ENCODE results near the gene CRYBB1.

The CRYBB1 gene

GRCh38 chr22:26585104-26585790 lies 32.6 kb downstream of the CRYBB1 start:
- no peak overlapping the region for H3K4me3 ChIP-seq (ENCODE audit: low read depth, low read length)
- DNase-seq (ENCODE audit: low read depth): peak; percentile 39

- no peak for DNase-seq (ENCODE audit: low read depth)
- H3K4me3 ChIP-seq (ENCODE audit: low read depth, low read length): no peak overlapping the region
These were observed 33.8 kb downstream of the CRYBB1 start for GRCh38 chr22:26584010-26584409.

GRCh38 chr22:26581633-26582168 lies 36.1 kb downstream of the CRYBB1 start:
- no peak overlapping the region for H3K4me3 ChIP-seq (ENCODE audit: low read depth, low read length)
- no peak for DNase-seq (ENCODE audit: low read depth)

- DNase-seq (ENCODE audit: low read depth): no peak
These were observed 36.8 kb downstream of the CRYBB1 start for GRCh38 chr22:26581026-26581425.

GRCh38 chr22:26580240-26580962 lies 37.4 kb downstream of the CRYBB1 start:
- no peak overlapping the region for H3K4me3 ChIP-seq (ENCODE audit: low read depth, low read length)
- DNase-seq (ENCODE audit: low read depth): no peak

More at GRCh38 chr22:26581026-26581425, 36.8 kb downstream of the CRYBB1 start:
- no peak overlapping the region for H3K4me3 ChIP-seq (ENCODE audit: low read depth, low read length)

- DNase-seq (ENCODE audit: low read depth): no peak
- H3K4me3 ChIP-seq (ENCODE audit: low read depth, low read length): no peak overlapping the region
These were observed 38.4 kb downstream of the CRYBB1 start for GRCh38 chr22:26579331-26579886.

GRCh38 chr22:26577081-26577480 lies 40.7 kb downstream of the CRYBB1 start:
- H3K4me3 ChIP-seq (ENCODE audit: low read depth, low read length): no peak overlapping the region
- DNase-seq (ENCODE audit: low read depth): no peak

- DNase-seq (ENCODE audit: low read depth): no peak
- no peak overlapping the region for H3K4me3 ChIP-seq (ENCODE audit: low read depth, low read length)
These were observed 41.7 kb downstream of the CRYBB1 start for GRCh38 chr22:26576026-26576680.

GRCh38 chr22:26574001-26574723 lies 43.7 kb downstream of the CRYBB1 start:
- no peak overlapping the region for H3K4me3 ChIP-seq (ENCODE audit: low read depth, low read length)
- DNase-seq (ENCODE audit: low read depth): no peak

GRCh38 chr22:26573026-26573662 lies 44.7 kb downstream of the CRYBB1 start:
- DNase-seq (ENCODE audit: low read depth): peak; percentile 23
- H3K4me3 ChIP-seq (ENCODE audit: low read depth, low read length): no peak overlapping the region

GRCh38 chr22:26570864-26571525 lies 46.8 kb downstream of the CRYBB1 start:
- no peak overlapping the region for H3K4me3 ChIP-seq (ENCODE audit: low read depth, low read length)
- no peak for DNase-seq (ENCODE audit: low read depth)

GRCh38 chr22:26570115-26570514 lies 47.7 kb downstream of the CRYBB1 start:
- DNase-seq (ENCODE audit: low read depth): no peak
- H3K4me3 ChIP-seq (ENCODE audit: low read depth, low read length): no peak overlapping the region

- no peak overlapping the region for H3K4me3 ChIP-seq (ENCODE audit: low read depth, low read length)
- no peak for DNase-seq (ENCODE audit: low read depth)
These were observed 49.6 kb downstream of the CRYBB1 start for GRCh38 chr22:26568207-26568706.

GRCh38 chr22:26567610-26568009 lies 50.2 kb downstream of the CRYBB1 start:
- DNase-seq (ENCODE audit: low read depth): no peak
- H3K4me3 ChIP-seq (ENCODE audit: low read depth, low read length): no peak overlapping the region

GRCh38 chr22:26566994-26567393 lies 50.8 kb downstream of the CRYBB1 start:
- no peak overlapping the region for H3K4me3 ChIP-seq (ENCODE audit: low read depth, low read length)
- DNase-seq (ENCODE audit: low read depth): no peak

- no peak overlapping the region for H3K4me3 ChIP-seq (ENCODE audit: low read depth, low read length)
- DNase-seq (ENCODE audit: low read depth): no peak
These were observed 51.9 kb downstream of the CRYBB1 start for GRCh38 chr22:26565889-26566288.

- H3K4me3 ChIP-seq (ENCODE audit: low read depth, low read length): no peak overlapping the region
- no peak for DNase-seq (ENCODE audit: low read depth)
These were observed 52.6 kb downstream of the CRYBB1 start for GRCh38 chr22:26565181-26565580.

- no peak for DNase-seq (ENCODE audit: low read depth)
- H3K4me3 ChIP-seq (ENCODE audit: low read depth, low read length): no peak overlapping the region
These were observed 53.2 kb downstream of the CRYBB1 start for GRCh38 chr22:26564672-26565071.
